Left renal cortex interstitium (tissue), 4 donors: ENCODE measurements around the gene SUN2. TPM values are rescaled to one million over a fixed set of nuclear protein-coding genes. Genes with fewer than 3 reads are reported as not detected.
A peak's percentile ranks its signal among the peaks of the same experiment; 100 is the strongest.
"Not testable (repeated sequence)": the region's sequence is repeated elsewhere in the genome, so short reads cannot be mapped to it uniquely, and the experiment has no call there.

Experiments
- DNase-seq, 4 donors: peaks; one replicate each; pipeline ENCODE4 v3.0.0-alpha.2; 2013; ENCODE audit warnings: low read depth in 4 of 4, low spot score in 2 of 4, missing footprints in 1 of 4
- polyA plus RNA-seq, 4 donors: library from polyadenylated mRNA; unstranded; fragments of 120-200 nt; gene quantifications; one replicate each; pipeline ENCODE4 v1.2.1, GENCODE V29; 2013; ENCODE audit not compliant: insufficient read length in 4 of 4

SUN2 gene
- 10 to 100 TPM; 46.3 to 70.2 (median 68.5) TPM for polyA plus RNA-seq

- peak in 2 of 4 donors; percentile 75 to 82 for DNase-seq
Measured at GRCh38 chr22:38755911-38756532, at the start of gene SUN2. Gene SUN2, minus strand, starts transcription at chr22:38755998. Its CDS starts 3,370 bp downstream, at chr22:38752628.

- DNase-seq: not testable (repeated sequence)
Measured at GRCh38 chr22:38805041-38805593, 49.3 kb upstream of the SUN2 start.

GRCh38 chr22:38802671-38803121 is 46.9 kb upstream of the SUN2 start:
- peak in 1 of 4 donors; percentile 19 for DNase-seq

- no peak for DNase-seq
Measured at GRCh38 chr22:38799265-38800002, 43.6 kb upstream of the SUN2 start.

- DNase-seq: no peak
Measured at GRCh38 chr22:38798496-38798895, 42.7 kb upstream of the SUN2 start.

- DNase-seq: no peak
Measured at GRCh38 chr22:38796262-38796957, 40.6 kb upstream of the SUN2 start.

- DNase-seq: no peak
Measured at GRCh38 chr22:38795569-38795968, 39.8 kb upstream of the SUN2 start.

- peak; percentile 92 to 99 (median 94) for DNase-seq
Measured at GRCh38 chr22:38793721-38794466, 38.1 kb upstream of the SUN2 start, which contains the start of gene DNAL4. Gene DNAL4, minus strand, starts transcription at chr22:38794143. Its CDS starts 11,412 bp downstream, at chr22:38782731.

- DNase-seq: no peak
Measured at GRCh38 chr22:38793317-38793716, 37.5 kb upstream of the SUN2 start.

GRCh38 chr22:38792833-38793232 is 37.0 kb upstream of the SUN2 start:
- no peak for DNase-seq

- DNase-seq: no peak
Measured at GRCh38 chr22:38789606-38790005, 33.8 kb upstream of the SUN2 start.

GRCh38 chr22:38788846-38789245 is 33.0 kb upstream of the SUN2 start:
- no peak for DNase-seq

GRCh38 chr22:38788021-38788816 is 32.4 kb upstream of the SUN2 start:
- DNase-seq: peak in 2 of 4 donors; percentile 60 to 61

GRCh38 chr22:38786631-38787030 is 30.8 kb upstream of the SUN2 start:
- DNase-seq: no peak

GRCh38 chr22:38784856-38785255 is 29.1 kb upstream of the SUN2 start:
- no peak for DNase-seq

GRCh38 chr22:38784035-38784434 is 28.2 kb upstream of the SUN2 start:
- no peak for DNase-seq

GRCh38 chr22:38783095-38783615 is 27.4 kb upstream of the SUN2 start:
- DNase-seq: no peak

GRCh38 chr22:38782402-38783094 is 26.8 kb upstream of the SUN2 start:
- DNase-seq: no peak

GRCh38 chr22:38781033-38781432 is 25.2 kb upstream of the SUN2 start:
- DNase-seq: no peak
